Esophagus squamous epithelium (tissue), 4 donors: ENCODE measurements around the gene WASL.

Source experiments
- CTCF ChIP-seq, 6 experiments: fragments of 450-650 bp in 4 of 6; fragments of 200-600 bp in 2 of 6; sonication (generic) in 2 of 6; IDR thresholded peaks; one replicate each; pipeline ENCODE4 v1.5.1; 2016 to 2019; ENCODE audit warnings: antibody characterized with exemption in 6 of 6, mild to moderate bottlenecking in 4 of 6, moderate library complexity in 4 of 6
- POLR2A ChIP-seq, 4 donors: fragments of 450-650 bp; IDR thresholded peaks; one replicate each; pipeline ENCODE4 v1.6.1; 2017; ENCODE audit warnings: antibody characterized with exemption in 4 of 4, mild to moderate bottlenecking in 4 of 4, moderate library complexity in 3 of 4

- TF ChIP-seq CTCF (IDR thresholded peaks at IDR 0.05): no peak
- no peak for TF ChIP-seq POLR2A (IDR thresholded peaks at IDR 0.05)
Observed at GRCh38 chr7:123649964-123650363, 98.8 kb downstream of the WASL start.
